Activated T-cell treated with anti-CD3 and anti-CD28 coated beads, Interleukin-2, amount 50 U/mL, for 4 hours (primary cell): ENCODE measurements around the gene TICRR. TPM values are rescaled to one million over a fixed set of nuclear protein-coding genes. Genes with fewer than 3 reads are reported as not detected.
"Not testable (repeated sequence)": the region's sequence is repeated elsewhere in the genome, so short reads cannot be mapped to it uniquely, and the experiment has no call there.

Source experiments
- ATAC-seq, 2 donors: fragments of 200-7000 bp; cut with Tn5 transposase; one replicate each; pipeline ENCODE4 v1.10.0; 2021
- DNase-seq: peaks from one replicate; pipeline ENCODE4 v3.0.0-alpha.2; 2020
- H3K27me3 Mint-ChIP-seq: one replicate; pipeline ENCODE4 v1.8.0; 2021; ENCODE audit warnings: low read depth, mixed read lengths
- H3K36me3 Mint-ChIP-seq: one replicate; pipeline ENCODE4 v1.8.0; 2022; ENCODE audit warnings: mixed read lengths; ENCODE audit not compliant: insufficient read depth
- H3K4me1 Mint-ChIP-seq: one replicate; pipeline ENCODE4 v1.8.0; 2021; ENCODE audit warnings: low read depth, mixed read lengths
- H3K4me3 Mint-ChIP-seq: one replicate; pipeline ENCODE4 v1.8.0; 2021; ENCODE audit warnings: mild to moderate bottlenecking, moderate library complexity, mixed read lengths
- H3K9me3 Mint-ChIP-seq: one replicate; pipeline ENCODE4 v1.8.0; 2021; ENCODE audit warnings: mixed read lengths
- total RNA-seq, 3 donors: library from RNA; stranded (reverse); gene quantifications; one replicate each; pipeline ENCODE4 v1.2.1, GENCODE V29; 2021

TICRR gene
- total RNA-seq, 3 donors from 2014 or later, result 3.3 to 5.1 (median 4.5) TPM

GRCh38 chr15:89554247-89554646 lies 21.0 kb upstream of the TICRR start:
- Mint-ChIP-seq H3K27me3 (peaks cover 14% of the 10 kb centered on the region), H3K4me1 (no peaks in the 10 kb centered on the region), H3K4me3 (no peak overlapping the region), H3K36me3 (no peaks in the 10 kb centered on the region), H3K9me3 (no peaks in the 10 kb centered on the region)
- DNase-seq, result no peak
- ATAC-seq, result no peak

- Mint-ChIP-seq H3K4me1 (no peaks in the 10 kb centered on the region), H3K27me3 (peaks cover 16% of the 10 kb centered on the region), H3K9me3 (no peaks in the 10 kb centered on the region), H3K4me3 (no peak overlapping the region), H3K36me3 (no peaks in the 10 kb centered on the region)
- DNase-seq, result no peak
- ATAC-seq, result no peak
Observed at GRCh38 chr15:89555768-89556167, 19.5 kb upstream of the TICRR start.

DNA sequence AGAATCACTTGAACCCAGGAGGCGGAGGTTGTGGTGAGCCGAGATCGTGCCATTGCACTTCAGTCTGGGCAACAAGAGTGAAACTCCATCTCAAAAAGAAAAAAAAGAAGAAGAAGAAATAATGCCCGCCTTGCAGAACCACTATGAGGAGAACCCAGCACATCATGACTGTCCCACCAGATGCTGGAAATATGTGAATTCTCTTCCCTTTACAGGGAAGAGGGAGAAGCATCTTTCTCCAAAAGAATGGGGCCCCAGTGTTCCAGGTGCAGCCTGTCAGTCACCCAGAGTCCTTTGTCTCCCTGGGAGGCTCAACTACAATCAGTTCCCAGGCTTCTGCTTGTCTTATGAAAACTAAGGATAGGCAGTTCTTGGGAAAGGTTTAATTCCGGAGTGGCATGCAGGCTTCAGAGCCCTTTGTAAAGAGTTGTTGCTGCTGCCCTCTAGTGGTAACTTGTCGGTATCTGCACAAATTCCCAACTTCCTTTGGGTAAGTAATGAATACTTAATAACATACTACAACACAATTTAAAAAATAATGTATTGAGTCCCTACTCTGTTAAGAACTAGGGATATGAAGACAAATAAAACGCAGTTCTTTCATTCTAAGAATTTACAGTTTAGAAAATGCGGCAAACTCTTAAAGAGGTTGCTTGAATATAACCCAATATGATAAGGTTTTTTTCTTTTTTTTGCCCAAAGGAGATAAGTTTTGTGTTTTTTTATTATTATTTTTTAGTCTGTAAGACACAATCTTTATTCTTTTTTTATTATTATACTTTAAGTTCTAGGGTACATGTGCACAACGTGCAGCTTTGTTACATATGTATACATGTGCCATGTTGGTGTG lies 18.6 kb upstream of the TICRR start:
- Mint-ChIP-seq H3K4me1 (no peaks in the 10 kb centered on the region), H3K9me3 (no peaks in the 10 kb centered on the region), H3K4me3 (no peak overlapping the region), H3K36me3 (no peaks in the 10 kb centered on the region), H3K27me3 (peaks cover 16% of the 10 kb centered on the region)
- peak; percentile 37 for DNase-seq
- no peak for ATAC-seq

DNA sequence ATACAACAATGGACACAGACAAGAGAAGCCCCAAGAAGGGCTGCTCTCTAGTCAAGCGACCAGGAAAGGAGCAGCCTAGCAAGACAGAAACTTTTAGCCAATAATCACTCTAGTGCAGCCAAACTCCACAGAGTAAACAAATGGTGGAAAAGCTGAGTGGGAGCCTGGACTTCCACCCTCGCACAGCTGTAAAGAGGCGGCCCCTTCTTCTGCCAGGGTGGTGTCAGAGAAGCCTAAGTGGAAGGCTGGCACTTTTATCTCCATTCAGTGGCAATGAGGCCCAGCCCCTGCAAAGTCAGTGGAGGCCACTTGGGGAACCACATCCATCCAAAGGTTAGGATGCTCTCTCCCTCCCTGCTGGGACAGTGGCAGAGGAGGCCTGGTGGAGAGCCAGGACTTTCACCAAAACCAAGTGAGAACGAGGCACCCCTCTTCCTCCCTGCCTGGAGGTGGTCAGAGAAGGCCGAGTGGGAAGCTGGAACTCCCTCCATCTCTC lies 15.5 kb upstream of the TICRR start:
- no peak for DNase-seq
- H3K4me1 Mint-ChIP-seq, result no peaks in the 10 kb centered on the region
- H3K4me3 Mint-ChIP-seq, result no peak overlapping the region
- H3K27me3 Mint-ChIP-seq, result peaks cover 21% of the 10 kb centered on the region
- no peaks in the 10 kb centered on the region for H3K9me3 Mint-ChIP-seq
- H3K36me3 Mint-ChIP-seq, result no peaks in the 10 kb centered on the region
- ATAC-seq, result no peak

GRCh38 chr15:89566181-89566580 lies 9.1 kb upstream of the TICRR start:
- H3K4me3 Mint-ChIP-seq, result no peak overlapping the region
- H3K36me3 Mint-ChIP-seq, result no peaks in the 10 kb centered on the region
- DNase-seq (no peak), ATAC-seq (no peak)
- peaks cover 17% of the 10 kb centered on the region for H3K27me3 Mint-ChIP-seq
- no peaks in the 10 kb centered on the region for H3K9me3 Mint-ChIP-seq
- H3K4me1 Mint-ChIP-seq, result no peaks in the 10 kb centered on the region

- no peaks in the 10 kb centered on the region for H3K36me3 Mint-ChIP-seq
- ATAC-seq (no peak), DNase-seq (no peak)
- H3K4me1 Mint-ChIP-seq, result no peaks in the 10 kb centered on the region
- H3K27me3 Mint-ChIP-seq, result peaks cover 20% of the 10 kb centered on the region
- H3K9me3 Mint-ChIP-seq, result no peaks in the 10 kb centered on the region
- no peak overlapping the region for H3K4me3 Mint-ChIP-seq
Observed at GRCh38 chr15:89566621-89567294, 8.5 kb upstream of the TICRR start.

DNA sequence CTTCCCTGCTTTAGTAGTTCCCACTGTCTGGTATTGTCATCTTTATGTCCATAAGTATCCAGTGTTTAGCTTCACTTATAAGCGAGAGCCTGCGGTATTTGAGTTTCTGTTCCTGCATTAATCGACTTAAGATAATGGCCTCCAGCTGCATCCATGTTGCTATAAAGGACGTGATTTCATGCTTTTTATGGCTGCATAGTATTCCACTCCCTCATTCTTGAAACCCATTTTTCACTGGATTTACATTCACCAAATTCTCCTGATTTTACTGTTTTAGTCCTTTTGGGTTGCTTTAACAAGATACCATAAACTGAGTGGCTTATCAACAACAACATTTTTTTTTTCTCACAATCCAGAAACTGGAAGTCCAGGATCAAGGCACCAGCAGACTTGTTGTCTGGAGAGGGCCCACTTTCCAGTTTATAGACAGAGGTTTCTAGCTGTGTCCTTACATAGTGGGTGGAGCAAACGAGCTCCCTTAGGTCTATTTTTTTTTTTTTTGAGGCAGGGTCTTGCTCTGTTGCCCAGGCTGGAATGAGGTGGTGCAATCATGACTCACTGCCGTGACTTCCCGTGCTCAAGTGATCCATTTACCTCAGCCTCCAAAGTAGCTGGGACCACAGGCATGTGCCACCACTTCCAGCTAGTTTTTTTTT lies 6.1 kb upstream of the TICRR start:
- Mint-ChIP-seq H3K36me3 (no peaks in the 10 kb centered on the region), H3K27me3 (peaks cover 20% of the 10 kb centered on the region), H3K4me1 (no peaks in the 10 kb centered on the region), H3K9me3 (no peaks in the 10 kb centered on the region), H3K4me3 (no peak overlapping the region)
- DNase-seq (no peak), ATAC-seq (no peak)

DNA sequence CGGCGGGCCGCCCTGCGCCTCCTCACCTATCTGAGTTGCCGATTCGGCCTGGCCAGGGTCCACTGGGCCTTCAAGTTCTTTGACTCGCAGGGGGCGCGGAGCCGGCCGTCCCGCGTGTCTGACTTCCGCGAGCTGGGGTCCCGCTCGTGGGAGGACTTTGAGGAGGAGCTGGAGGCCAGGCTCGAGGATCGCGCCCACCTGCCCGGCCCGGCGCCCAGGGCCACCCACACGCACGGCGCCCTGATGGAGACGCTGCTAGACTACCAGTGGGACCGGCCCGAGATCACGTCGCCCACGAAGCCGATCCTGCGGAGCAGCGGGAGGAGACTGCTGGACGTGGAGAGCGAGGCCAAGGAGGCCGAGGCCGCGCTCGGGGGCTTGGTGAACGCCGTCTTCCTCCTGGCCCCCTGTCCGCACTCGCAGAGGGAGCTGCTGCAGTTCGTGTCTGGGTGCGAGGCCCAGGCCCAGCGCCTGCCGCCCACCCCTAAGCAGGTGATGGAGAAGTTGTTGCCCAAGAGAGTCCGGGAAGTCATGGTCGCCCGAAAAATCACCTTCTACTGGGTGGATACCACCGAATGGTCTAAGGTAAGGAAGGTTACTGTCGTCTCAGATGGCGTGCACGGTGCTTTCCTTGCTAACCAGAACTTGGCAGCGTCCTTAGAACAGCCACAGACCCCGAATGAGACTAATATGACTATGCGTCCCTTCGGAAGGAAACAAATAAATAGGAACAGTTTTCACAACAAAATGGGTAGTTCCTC lies 567 bp downstream of the TICRR start:
- Mint-ChIP-seq H3K4me1 (peaks cover 13% of the 10 kb centered on the region), H3K4me3 (peak overlapping the region; percentile 81)
- ATAC-seq, result peak; percentile 20

DNA sequence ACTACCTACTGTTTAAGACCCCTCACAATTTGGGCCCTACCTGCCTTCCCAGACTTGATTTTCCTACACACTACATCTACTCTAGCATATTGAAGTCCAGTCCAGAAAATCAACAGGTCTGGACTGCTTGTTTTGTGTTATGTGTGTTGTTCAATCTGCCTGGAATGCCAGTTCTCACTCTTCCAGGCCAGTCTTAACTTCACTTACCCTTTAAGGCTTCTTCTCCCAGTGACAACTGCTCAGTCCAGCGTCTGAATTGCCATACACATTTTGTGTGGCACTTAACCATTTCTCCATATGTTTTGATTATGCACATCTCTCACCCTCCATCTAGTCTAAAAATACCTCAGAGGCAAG lies 1.1 kb downstream of the TICRR start:
- H3K27me3 Mint-ChIP-seq, result peaks cover 6% of the 10 kb centered on the region
- no peak for ATAC-seq
- no peaks in the 10 kb centered on the region for H3K9me3 Mint-ChIP-seq
- peak overlapping the region; percentile 81 for H3K4me3 Mint-ChIP-seq
- H3K36me3 Mint-ChIP-seq, result no peaks in the 10 kb centered on the region
- H3K4me1 Mint-ChIP-seq, result peaks cover 13% of the 10 kb centered on the region
- no peak for DNase-seq

More for the DNA sequence above, 567 bp downstream of the TICRR start:
- no peak for DNase-seq
- Mint-ChIP-seq H3K9me3 (no peaks in the 10 kb centered on the region), H3K27me3 (peaks cover 7% of the 10 kb centered on the region), H3K36me3 (no peaks in the 10 kb centered on the region)

DNA sequence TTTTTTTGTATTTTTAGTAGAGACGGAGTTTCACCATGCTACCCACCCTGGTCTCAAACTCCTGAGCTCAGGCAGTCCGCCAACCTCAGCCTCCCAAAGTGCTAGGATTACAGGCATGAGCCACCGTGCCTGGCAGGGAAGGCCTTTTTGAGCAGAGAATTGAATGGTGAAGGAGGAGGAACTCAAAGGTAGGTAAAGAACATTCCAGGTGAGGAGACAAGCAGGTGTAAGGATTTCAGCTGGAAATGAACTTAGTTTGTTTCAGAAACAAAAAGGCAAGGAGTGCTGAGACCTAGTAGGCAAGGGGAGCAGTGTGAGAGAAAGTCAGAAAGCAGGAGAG lies 2.5 kb downstream of the TICRR start:
- no peaks in the 10 kb centered on the region for H3K27me3 Mint-ChIP-seq
- no peak overlapping the region for H3K4me3 Mint-ChIP-seq
- DNase-seq, result no peak
- H3K4me1 Mint-ChIP-seq, result peaks cover 13% of the 10 kb centered on the region
- H3K9me3 Mint-ChIP-seq, result no peaks in the 10 kb centered on the region
- H3K36me3 Mint-ChIP-seq, result no peaks in the 10 kb centered on the region
- no peak for ATAC-seq

DNA sequence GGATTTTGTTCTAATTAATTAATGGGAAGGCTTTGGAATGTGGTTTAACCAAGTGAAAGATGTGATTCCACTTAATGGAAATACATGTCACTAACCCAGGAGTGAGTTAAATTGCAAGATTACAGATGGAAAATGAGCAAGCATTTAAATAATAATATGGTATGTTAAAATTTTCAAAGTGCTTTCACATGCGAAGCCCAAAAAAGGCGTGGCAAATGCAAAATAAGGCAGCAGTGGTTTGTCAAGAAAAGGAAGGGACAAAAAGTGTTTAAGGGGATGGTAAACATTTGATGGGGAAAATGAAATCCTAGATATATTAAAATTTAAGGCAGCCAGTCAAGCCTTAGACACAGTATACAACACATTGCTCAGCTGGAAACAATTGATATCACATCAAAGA lies 2.9 kb downstream of the TICRR start:
- no peak overlapping the region for H3K4me3 Mint-ChIP-seq
- no peaks in the 10 kb centered on the region for H3K27me3 Mint-ChIP-seq
- H3K9me3 Mint-ChIP-seq, result no peaks in the 10 kb centered on the region
- ATAC-seq (no peak), DNase-seq (no peak)
- H3K36me3 Mint-ChIP-seq, result no peaks in the 10 kb centered on the region
- peaks cover 13% of the 10 kb centered on the region for H3K4me1 Mint-ChIP-seq

DNA sequence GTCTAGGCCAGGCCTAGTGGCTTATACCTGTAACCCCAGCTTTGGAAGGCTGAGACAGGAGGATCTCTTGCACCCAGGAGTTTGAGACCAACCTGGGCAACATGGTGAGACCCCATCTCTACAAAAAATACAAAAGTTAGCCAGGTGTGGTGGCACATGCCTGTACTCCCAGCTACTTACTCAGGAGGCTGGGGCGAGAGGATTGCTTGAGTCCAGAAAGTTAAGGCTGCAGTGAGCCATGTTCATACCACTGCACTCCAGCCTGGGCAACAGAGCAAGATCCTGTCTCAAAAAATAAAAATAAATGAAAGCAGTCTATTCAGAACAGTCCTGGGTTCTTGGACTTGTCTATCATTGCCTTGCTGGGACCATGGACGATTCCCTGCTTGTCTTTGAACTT lies 5.5 kb downstream of the TICRR start:
- ATAC-seq, H3K4me1 Mint-ChIP-seq, H3K27me3 Mint-ChIP-seq, H3K4me3 Mint-ChIP-seq, H3K36me3 Mint-ChIP-seq, H3K9me3 Mint-ChIP-seq, DNase-seq: not testable (repeated sequence)

DNA sequence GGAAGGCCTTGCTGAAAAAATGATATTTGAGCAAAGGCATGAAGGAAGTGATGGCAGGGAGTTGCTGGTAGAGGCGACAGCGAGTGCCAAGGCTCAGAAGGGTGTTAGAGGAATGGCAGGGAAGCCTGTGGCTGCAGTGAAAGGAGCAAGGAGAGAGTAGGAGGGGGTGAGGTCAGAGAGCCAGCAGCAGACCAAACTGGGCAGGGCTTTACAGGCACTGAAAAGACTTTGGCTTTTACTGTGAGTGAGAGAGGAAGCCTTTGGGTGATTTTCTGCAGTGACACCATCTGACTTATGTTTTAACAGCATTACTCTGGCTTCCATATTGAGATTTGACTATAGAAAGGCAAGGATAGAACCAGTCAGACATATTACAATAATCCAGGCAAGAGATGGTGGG lies 11.4 kb downstream of the TICRR start:
- DNase-seq, result no peak
- H3K36me3 Mint-ChIP-seq, result no peaks in the 10 kb centered on the region

DNA sequence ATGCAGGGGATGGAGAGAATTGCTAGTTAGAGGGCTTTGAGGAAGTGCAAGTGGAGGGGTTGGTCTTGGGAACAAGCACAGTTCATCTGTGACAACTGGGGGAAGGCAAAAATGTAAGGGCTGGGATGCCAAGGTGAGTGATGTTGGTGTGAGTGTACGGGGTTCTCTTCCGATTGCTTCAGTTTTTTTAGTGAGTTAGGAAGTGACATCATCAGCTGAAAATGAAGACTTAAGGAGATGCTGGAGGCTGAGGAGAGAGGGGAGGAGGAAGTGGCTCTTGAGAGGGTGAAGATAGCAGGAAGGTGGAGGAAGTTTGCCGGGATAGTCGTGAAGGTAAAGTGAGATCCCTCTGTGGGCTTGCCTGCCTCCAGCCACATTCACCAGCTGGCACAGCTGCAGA lies 12.7 kb downstream of the TICRR start:
- Mint-ChIP-seq H3K4me3 (no peak overlapping the region), H3K9me3 (no peaks in the 10 kb centered on the region), H3K4me1 (no peaks in the 10 kb centered on the region), H3K36me3 (no peaks in the 10 kb centered on the region), H3K27me3 (no peaks in the 10 kb centered on the region)
- ATAC-seq, result no peak
- no peak for DNase-seq

More for the DNA sequence above, 11.4 kb downstream of the TICRR start:
- Mint-ChIP-seq H3K27me3 (no peaks in the 10 kb centered on the region), H3K4me3 (no peak overlapping the region), H3K4me1 (no peaks in the 10 kb centered on the region), H3K9me3 (no peaks in the 10 kb centered on the region)
- ATAC-seq, result no peak
